HUDEP-2 (cell line): Measurements from ENCODE around the gene NR4A2.

Experiments used
- DNase-seq, 76 experiments: peaks; one replicate each; lab custom pipeline; 2025; ENCODE audit not compliant: unreplicated experiment in 76 of 76; lab: John Stamatoyannopoulos, UW

Gene NR4A2

DNA sequence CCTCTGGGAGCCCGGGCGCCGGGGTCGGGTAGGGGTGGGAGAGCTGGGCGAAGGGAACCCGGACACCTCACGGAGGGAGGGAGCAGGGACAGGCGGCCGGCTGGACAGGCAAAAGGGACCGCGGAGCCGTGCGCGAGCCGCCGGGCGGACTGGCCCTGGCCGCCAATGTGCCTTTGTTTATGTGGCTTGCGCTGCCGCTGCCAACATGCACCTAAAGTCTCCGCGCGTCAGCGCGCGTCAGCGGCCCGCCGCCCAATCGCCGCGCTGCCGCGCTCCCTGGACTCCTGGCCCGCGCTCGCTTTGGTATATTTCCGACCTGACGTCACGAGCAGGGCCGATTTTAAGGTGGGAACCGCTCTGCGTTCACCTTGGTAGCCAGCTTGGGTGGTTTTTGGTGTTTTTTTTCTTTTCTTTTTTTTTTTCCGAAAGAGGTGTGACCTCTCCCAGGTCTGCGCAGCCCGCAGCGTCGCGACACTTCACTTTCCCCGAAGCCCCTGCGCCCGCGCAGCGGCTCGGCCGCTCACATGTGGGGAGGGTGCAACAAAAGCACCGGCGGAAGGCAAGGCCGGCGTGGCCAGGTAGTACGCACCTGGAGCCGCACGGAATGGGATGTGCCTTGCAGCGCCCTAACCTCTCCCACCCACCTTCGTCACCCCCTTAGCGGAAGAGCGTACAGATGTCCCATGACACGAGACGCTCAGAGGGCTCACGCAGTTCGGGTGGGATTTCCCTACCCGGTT is at the start of gene NR4A2:
NR4A2 (minus strand) TSS at position 188 of the 740 bp plus-strand sequence. CDS start 2,535 bp downstream, outside the sequence.
- DNase-seq: peak in 73 of 76 experiments; percentile 21 to 88 (median 73)

DNA sequence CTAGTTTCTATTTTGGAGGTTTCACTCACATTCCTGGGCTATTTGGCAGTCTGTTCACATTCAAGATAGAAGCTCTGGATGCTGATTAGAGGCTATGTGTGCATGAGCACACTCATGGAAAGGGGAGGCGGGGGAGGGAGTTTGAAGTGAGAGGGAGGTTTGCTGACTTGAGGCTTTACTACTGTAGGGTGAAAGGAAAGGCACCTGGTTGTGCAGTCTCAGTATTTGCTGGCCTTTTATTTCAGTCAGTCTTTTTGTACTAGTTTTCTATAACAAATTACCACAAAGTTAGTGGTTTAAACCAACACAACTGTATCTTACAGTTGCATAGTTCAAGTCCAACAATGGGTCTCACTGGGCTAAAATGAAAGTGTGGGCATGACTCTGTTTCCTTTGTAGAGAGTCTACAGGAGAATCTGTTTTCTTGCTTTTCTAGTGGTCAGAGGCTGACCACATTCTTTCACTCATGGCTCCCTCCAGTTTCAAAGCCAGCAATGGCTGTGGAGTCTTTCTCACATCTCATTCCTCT is 47.7 kb upstream of the NR4A2 start:
- DNase-seq: peak in 5 of 76 experiments; percentile 1 to 6 (median 4)

DNA sequence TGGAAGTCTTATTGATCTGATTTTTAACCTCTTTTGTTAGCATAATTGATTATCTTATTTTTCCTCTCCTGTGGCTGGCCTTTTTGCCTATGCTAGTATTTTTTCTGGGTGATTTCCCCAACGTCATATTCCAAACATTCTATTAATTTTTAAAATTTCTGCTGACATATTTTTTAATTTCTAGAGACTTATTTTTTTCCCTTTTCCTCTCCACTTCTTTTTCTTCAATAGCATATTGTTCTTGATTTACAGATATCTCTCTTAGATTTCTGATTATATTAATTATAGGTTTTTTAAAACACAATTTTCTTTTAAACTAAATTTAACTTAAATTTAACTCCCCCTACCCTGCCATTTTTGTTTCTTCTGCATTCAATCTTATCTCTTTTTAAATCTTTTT is 47.2 kb upstream of the NR4A2 start:
- no peak for DNase-seq

DNA sequence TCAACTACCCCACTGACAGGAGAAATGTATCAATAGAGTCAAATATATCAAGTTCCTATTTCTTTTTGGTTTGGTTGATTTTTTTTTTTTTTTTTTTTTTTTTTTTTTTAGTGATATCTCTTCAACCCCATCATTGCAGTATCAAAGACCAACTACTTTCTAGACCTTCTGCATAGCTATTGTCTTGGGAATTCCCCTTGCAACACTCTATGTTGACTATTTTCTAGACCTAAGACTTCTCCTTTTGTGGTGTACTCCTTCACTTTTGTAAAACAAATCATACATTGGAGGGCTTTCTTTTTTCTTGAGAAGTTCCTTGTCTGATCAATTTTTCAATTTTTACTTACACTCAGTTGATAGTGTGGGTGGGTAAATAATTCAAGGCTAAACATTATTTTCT is 46.5 kb upstream of the NR4A2 start:
- DNase-seq: no peak

DNA sequence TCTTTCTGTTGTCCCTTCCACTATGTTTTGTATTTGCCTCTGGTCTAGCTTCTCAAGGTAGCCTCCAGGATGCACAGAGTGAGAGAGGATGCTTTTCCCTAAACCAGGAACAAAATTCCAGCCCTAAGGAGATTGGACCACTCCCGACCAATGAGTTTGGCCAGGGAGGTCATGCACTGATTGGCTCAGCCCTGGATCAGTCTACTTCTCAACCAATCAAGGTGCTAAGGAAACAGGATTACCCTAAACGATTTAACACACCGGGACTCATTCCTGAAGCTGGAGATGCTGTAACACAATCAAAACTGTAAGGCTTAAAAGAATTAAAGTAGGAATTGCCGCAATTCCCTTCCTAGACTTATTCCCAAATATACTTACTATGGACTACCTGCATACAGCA is 34.2 kb upstream of the NR4A2 start:
- DNase-seq: no peak

DNA sequence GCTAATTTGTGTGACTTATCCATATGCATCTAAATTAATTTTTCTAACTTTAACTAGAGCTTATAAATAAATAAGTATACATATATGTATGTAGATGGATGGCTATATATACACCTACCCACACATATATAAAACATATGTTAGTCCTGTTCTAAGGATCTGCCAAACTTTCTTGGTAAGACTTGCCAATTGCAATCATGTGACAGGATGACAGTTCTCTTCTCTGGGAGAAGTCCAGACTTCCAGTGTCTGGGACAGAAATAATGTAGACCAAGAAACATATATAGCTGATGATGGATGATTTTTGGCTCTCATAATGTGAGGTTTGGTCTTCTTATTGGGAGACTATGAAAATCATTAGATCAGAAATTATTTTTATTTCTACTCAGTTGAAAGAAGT is 30.6 kb upstream of the NR4A2 start:
- DNase-seq: no peak

DNA sequence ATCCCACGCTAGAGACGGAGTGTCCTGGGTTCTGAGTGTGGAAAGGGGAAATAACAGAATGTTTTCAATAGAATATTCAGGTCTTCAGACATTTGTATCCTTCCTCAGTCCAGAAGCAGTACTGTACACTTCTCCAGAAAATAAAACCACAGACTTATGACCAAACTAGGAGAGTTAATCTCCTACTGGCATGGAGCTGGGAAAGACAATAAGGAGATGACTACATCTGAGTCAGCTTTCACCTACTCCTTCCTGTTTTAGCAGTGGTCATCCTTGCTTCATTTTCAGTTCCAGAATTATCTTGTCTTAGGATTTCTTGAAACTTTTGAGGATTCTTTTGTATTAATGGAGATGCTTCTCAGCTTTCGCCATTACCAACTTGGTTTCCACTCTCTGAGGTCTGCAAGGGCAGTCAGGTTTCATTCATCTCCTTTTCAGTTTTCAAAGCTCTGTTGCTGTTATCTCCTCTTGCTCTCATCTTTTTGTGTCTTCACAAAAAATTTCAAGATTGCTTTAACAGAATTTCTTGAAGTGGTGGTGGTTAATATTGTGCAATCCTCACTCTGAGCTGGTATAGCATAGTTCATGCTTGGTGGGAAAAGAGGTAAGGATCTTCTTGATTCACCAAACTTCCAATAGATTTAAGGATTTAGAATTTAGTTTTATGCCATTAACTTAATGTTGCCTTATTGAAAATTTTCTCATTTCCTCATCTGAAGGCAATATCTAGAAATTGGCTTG is 23.7 kb upstream of the NR4A2 start:
- DNase-seq: no peak

DNA sequence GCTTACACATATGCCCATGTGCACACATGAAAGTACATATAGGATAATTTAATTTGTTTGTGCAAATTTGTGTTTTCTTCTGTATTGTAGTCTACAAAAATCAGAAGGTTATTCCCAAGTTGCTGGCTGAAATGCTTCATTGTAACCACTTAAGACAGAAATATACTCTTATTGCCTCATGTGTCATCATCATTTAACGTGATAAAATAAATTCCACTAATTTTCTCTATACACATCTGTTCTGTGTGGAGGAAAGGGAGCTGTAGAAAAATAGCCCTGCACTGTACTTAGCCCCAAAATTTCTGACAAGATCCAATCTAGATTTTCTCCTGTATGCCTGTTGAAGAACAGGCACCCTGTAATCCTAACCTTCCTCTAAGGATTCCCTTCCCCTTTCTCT is 20.4 kb upstream of the NR4A2 start:
- no peak for DNase-seq

DNA sequence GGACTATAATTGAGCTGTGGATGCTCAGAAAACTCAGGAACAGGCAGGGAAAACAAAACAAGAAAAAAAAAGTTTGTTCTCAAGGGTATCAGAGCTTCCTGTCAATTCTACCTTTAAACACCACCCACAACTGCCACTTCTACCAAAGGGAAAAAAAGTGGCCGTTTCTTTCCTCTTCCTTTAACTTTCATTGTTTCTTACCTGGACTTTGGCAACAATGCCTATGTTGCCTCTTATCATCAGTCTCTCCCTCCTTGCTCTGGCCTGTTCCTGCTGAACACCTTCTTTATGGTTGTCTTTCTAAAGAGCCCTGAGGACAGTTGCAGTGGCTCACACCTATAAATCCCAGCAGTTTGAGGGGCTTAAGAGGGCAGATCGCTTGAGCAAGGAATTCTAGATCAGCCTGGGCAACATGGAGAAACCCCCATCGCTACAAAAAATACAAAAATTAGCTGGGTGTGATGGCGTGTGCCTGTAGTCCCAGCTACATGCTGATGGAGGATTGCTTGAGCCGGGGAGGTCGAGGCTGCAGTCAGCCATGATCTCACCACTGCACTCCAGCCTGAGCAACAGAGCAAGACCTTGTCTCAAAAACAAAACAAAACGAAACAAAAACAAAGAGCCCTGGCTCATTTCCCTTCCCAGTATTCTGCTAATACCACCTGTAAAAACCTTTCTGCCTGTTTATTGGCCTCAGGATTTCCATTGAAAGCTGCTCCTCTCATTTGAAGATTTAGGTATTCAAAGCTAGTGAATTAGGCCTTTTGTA is 18.0 kb upstream of the NR4A2 start:
- no peak for DNase-seq

DNA sequence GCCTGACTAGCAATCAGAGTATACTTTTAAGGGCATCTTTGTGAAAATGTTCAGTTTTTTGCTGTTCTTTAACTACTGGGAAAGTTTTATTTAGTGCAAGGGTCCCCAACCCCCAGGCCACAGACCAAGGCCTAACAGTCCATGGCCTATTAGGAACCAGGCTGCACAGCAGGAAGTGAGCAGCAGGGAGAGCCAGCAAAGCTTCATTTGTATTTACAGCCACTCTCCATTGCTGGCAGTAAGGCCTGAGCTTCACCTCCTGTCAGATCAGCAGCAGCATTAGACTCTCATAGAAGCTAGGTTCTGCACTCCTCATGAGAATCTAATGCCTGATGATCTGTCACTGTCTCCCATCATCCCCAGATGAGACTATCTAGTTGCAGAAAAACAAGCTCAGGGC is 17.1 kb upstream of the NR4A2 start:
- no peak for DNase-seq

DNA sequence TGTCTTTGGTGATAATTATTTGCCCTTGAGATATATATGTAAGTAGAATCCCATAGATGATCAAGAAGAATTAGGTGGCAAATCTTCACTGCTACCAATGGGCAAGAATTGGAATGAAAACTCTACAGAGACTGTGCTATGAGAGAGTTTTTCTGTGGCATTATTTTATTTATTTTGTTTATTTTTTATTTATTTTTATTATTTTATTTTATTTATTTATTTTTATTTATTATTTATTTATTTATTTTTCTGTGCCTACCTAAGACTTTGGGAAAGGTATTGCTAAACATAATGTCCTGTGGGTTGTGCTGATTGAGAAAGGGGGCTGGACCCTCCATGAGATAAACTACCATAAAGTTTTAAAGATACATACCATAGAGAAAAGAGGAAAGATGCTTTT is 16.6 kb upstream of the NR4A2 start:
- DNase-seq: no peak

DNA sequence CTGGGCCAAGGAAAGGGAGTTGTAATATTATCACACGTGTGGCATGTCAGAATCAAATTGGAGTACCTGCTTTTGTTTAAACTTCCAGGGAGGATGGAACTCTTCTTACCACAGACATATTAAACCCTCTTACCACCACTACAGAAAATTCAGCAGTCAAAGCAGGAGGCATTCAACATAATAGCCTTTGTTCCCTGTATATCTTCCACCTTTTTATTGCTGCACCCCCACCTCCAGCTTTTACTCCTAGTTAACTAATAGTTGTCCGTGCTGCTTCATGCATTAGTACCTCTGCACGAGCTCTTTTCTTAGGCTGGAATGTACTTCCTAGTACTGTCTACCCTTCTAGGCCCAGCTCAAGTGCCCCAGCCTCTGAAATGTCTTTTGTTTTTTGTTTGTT is 14.9 kb upstream of the NR4A2 start:
- DNase-seq: no peak

DNA sequence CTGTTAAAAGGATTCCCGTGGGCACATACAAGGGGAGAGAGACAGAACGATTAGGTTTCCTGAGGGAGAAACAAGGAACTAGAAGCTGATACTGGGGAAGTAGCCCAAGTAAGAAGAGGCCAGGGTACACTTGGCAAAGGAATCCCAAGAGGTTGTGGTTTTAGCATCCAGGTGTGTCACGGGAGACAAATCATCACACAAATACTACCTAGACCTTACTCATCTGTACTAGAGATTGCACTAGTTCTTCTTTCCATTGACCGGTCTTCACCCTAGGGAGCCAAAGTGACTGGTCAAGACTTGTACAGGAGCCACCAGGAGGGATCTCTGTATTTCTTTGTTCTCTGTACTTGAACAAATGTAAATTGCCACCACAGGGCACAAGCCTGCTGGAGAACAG is 14.2 kb upstream of the NR4A2 start:
- DNase-seq: no peak

DNA sequence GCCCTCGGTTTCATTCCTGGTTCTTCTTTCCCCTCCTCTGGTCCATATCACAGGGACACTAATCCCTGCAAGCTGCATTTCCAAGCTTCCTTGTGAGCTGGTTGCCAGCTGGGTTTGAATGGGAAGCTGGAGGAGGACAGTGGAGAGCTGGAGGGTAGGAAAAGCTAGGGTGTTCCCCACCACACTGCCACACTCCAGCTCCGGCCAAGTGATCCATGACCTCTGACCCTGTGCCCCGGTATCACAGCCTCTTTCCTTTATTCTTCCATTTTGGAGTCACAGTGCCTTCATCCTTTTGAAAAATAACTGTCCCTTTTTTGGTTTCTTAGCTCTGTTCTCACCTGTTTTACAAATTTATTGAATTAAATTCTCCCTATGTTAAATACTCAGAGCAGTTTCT is 13.1 kb upstream of the NR4A2 start:
- no peak for DNase-seq

DNA sequence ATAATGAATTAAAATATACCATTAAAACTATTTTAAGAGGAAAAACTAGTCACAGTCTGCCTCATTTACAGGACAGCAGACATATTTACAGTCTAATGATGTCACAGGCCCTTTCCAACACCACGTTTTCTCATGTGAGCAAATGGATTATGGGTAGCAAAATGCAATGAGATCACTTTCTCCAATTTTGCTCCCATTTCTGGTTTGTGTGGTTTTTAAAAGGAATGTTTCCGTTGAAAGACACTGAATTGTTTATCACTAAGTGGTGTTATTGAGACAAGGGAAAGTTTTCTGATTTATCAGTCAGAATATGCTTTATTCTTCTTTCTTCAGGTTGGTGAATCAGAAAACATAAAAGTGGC is 11.4 kb upstream of the NR4A2 start:
- DNase-seq: no peak

DNA sequence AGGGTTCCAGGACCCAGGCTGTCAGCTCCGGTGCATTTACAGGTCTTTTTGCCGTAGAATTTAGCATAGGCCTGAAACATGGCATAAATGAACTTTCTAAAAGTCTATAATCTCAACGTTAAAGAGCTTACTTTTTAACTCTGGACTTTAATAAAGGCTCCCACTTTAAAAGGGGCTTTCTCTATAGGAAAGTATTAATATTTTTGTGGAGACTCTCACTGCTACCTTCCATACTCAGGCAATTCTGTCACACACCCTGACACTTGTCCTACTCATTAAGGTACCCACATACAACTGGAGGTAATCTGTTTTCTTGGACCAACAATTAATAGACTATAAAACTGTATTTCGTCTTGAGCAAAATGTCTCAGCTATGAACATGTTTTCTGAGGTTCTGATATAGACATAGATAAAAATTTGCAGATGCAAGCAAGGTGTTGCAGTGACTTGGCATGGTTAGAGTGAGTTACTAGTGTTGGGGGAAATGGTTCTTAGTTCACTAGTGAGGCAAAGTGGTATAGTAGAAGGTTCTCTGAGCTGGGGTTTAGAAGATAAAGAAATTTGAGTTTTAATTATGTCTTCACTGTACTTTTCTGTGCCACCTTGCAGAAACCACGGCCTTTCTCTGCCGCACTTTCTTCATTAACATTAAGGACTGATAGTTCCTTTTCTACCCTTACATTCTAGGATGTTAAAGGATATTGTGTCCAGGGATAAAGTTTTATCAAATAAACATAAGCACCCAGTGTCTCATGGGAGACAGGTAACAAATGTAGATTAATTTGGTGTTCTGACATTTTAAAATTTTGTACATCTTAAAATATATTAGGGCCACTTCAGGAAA is 10.8 kb upstream of the NR4A2 start:
- peak in 3 of 76 experiments; percentile 14 to 34 (median 29) for DNase-seq

DNA sequence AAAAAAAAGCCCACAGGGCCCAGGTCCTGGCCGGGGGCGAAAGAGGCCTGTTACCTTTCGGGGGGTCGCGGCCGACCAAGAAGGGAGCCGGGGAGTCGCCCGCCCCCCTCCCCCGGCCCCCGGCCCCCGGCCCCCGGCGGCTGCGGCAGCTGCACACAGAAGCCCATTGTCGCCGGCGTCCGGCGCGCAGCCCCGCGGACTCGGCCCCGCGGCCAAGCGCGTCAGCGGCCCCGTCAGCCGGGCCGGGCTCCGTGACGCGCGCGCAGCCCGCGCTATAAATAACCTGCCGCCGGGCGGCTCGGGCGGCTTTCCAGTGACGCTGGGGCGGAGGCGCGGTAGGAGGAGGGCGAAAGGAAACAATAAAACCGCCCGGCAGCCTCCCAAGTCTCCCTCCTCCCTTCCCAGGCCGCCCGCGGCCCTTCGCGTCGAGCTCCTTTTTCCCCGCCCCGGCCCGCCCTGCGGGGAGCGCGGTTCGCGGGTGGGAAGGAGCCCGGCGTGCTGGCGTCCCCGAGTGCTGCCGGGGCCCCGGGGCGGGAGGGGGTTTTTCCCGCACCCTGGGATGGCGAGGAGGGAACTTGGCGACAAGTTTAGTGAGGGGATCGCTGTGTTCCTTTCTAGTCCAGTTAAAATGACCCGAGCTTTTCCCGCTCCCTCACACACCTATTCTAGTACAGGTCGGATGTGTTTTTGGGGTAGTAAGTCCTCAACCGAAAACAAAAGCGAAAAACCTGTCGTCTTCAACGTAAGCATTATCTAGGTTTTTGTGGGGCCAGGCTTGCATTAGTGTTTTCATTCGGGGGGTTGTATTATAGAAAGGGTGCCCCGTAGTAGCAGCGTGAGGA is 10.0 kb upstream of the NR4A2 start:
- peak in 75 of 76 experiments; percentile 22 to 90 (median 83) for DNase-seq

DNA sequence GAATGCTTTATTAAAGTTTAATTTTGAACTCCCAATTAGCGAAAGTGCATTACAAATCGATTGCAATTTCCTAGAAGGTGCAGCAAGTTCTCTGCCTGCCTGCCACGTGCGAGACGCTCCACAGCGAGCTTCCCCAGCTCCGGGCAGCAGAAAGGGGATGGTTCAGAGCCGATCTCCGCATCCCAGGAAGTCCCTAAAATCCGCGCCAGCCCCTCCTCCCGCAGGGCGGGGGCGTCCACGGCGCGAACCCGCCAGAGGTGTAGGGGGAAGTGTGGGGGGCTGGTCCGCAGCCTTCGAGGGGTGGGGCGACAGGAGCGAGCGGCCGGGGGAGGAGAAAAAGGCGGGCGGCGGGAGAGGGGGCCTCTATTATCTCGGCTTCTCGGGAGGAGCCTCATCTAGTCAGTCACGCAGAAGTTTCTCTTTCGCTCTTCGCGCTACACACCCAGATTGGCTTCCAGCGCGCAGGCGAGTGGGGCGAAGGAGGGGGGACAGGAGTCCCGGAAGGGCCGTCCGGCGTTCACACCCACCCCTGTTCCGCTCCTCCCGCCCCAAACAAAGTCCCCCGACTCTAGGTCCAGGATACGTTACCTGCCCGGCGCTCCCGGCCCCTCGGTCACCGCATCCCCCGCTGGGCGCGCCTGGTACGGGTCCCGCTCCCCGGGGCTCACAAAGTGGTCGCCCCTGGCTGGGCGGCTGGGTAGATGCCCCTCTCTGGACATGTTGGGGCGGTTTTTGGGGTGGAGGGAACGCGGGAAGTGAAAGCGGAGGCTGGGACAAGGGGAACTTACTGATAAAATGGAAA is 9.1 kb upstream of the NR4A2 start:
- peak; percentile 31 to 94 (median 89) for DNase-seq
